Spleen (tissue), 7 donors: ENCODE data around the gene ZNF169.

Source experiments
- CTCF ChIP-seq, 11 experiments: fragments of 200-600 bp in 7 of 11; fragments of 450-650 bp in 4 of 11; sonication (generic) in 4 of 11; IDR thresholded peaks in 8 of 11; conservative IDR thresholded peaks in 3 of 11; 1 replicate in 7 of 11; 2 replicates in 4 of 11; pipeline versions ENCODE4 v1.4.0 to v1.8.0; 2016 to 2021; ENCODE audit warnings: antibody characterized with exemption in 11 of 11, inconsistent platforms in 4 of 11, mild to moderate bottlenecking in 1 of 11
- POLR2AphosphoS5 ChIP-seq, 3 donors: sonication (generic); formaldehyde crosslinking; IDR thresholded peaks; one replicate each; pipeline ENCODE4 v1.5.1; 2017; ENCODE audit warnings: antibody characterized with exemption in 3 of 3
- donor health status: DM: no; HTN: no; CAD: no; lungs with moderate emphysema.
- donor health status: DM: no; HTN: no; CAD: no.
- donor health status: DM: no; HTN: no; CAD: no.

- TF ChIP-seq CTCF (IDR thresholded peaks at IDR 0.05 in 8 of 11, conservative IDR thresholded peaks at IDR 0.05 in 3 of 11) (peak; percentile 80 to 95 (median 89)), POLR2AphosphoS5 (IDR thresholded peaks at IDR 0.05) (peak in 1 of 3 donors; percentile 13)
These were observed 45.5 kb upstream of the ZNF169 start for GRCh38 chr9:94213511-94214124.
